Type B pancreatic cell (in vitro differentiated cells): ENCODE data around the gene KANK4. TPM values are rescaled to one million over a fixed set of nuclear protein-coding genes. Genes with fewer than 3 reads are reported as not detected.
A peak's percentile ranks its signal among the peaks of the same experiment; 100 is the strongest.

Source experiments
- DNase-seq: peaks from one replicate; pipeline ENCODE4 v3.0.0; 2021; ENCODE audit warnings: mixed read lengths; ENCODE audit not compliant: unreplicated experiment; ENCODE audit errors: extremely low spot score
- H3K27ac Mint-ChIP-seq: 2 replicates; pipeline ENCODE4 v1.8.0; 2021; ENCODE audit warnings: mild to moderate bottlenecking, mixed read lengths
- H3K27me3 Mint-ChIP-seq: 2 replicates; pipeline ENCODE4 v1.8.0; 2021; ENCODE audit warnings: mixed read lengths
- H3K36me3 Mint-ChIP-seq: 2 replicates; pipeline ENCODE4 v1.8.0; 2021; ENCODE audit warnings: mixed read lengths
- H3K4me1 Mint-ChIP-seq: one replicate; pipeline ENCODE4 v1.8.0; 2021; ENCODE audit warnings: mixed read lengths; ENCODE audit not compliant: unreplicated experiment
- H3K4me3 Mint-ChIP-seq: 2 replicates; pipeline ENCODE4 v1.8.0; 2021; ENCODE audit warnings: mild to moderate bottlenecking, mixed read lengths
- H3K9me3 Mint-ChIP-seq: 2 replicates; pipeline ENCODE4 v1.8.0; 2021; ENCODE audit warnings: mixed read lengths
- CTCF ChIP-seq: fragments of 200-600 bp; sonication (generic); conservative IDR thresholded peaks from 2 replicates; pipeline ENCODE4 v1.5.0; 2021; ENCODE audit warnings: antibody characterized with exemption, mild to moderate bottlenecking
- total RNA-seq: library from RNA; stranded (reverse); gene quantifications from 2 replicates; pipeline ENCODE4 v1.2.1, GENCODE V29; 2021; ENCODE audit warnings: low replicate concordance

KANK4 gene
- total RNA-seq, 1 donor from 2014 or later = 11.3 TPM

DNA sequence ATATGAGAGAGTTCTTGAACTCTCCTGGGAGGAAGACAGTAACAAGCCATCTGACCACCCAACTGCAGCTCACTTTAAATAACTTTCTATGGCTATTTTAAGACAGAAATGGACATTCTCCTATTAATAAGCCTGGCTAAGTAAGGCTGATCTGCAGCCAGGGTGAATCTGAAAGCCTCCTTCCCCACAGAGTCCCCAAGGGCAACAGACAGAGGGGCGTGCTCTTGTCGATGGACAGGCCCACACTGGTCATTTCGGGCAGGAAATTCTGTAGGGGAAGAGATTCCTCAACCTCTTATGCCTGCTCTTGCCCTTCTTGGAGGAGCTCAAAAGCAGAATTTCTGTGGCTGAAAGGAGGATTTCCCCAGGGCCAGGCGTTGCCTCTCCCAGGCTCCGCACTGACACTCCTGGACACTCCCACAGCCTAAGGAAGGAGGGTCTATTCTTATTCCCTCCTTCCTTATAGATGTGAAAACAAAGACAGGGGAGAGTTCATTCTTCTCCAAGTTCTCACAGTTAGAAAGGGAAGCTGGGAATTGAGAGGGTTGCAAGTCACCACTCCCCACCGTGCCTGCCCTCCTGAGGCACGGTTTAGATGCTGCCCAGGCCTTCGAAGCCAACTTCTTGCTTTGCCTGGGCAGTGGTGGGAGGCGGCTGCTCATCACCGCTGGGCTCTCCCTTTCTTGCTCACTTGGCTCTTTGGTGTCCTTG lies 17.9 kb upstream of the KANK4 start:
- no peak for DNase-seq
- peaks cover 7% of the 10 kb centered on the region for H3K9me3 Mint-ChIP-seq
- no peak overlapping the region for H3K4me3 Mint-ChIP-seq
- no peaks in the 10 kb centered on the region for H3K36me3 Mint-ChIP-seq
- peaks cover 32% of the 10 kb centered on the region for H3K4me1 Mint-ChIP-seq
- H3K27ac Mint-ChIP-seq = peak overlapping the region; percentile 88
- TF ChIP-seq CTCF = no peak
- peaks cover 6% of the 10 kb centered on the region for H3K27me3 Mint-ChIP-seq

GRCh38 chr1:62336638-62336994 lies 17.4 kb upstream of the KANK4 start:
- H3K27ac Mint-ChIP-seq = no peak overlapping the region
- TF ChIP-seq CTCF = no peak
- no peak for DNase-seq
- peaks cover 28% of the 10 kb centered on the region for H3K4me1 Mint-ChIP-seq
- no peak overlapping the region for H3K4me3 Mint-ChIP-seq
- H3K27me3 Mint-ChIP-seq = peaks cover 6% of the 10 kb centered on the region
- peaks cover 11% of the 10 kb centered on the region for H3K9me3 Mint-ChIP-seq
- no peaks in the 10 kb centered on the region for H3K36me3 Mint-ChIP-seq

GRCh38 chr1:62335656-62336055 lies 16.4 kb upstream of the KANK4 start:
- Mint-ChIP-seq H3K9me3 (peaks cover 11% of the 10 kb centered on the region), H3K4me1 (peaks cover 22% of the 10 kb centered on the region), H3K27me3 (peaks cover under 1% of the 10 kb centered on the region), H3K4me3 (no peak overlapping the region), H3K27ac (no peak overlapping the region), H3K36me3 (no peaks in the 10 kb centered on the region)
- DNase-seq = no peak
- peak; percentile 39 for TF ChIP-seq CTCF

DNA sequence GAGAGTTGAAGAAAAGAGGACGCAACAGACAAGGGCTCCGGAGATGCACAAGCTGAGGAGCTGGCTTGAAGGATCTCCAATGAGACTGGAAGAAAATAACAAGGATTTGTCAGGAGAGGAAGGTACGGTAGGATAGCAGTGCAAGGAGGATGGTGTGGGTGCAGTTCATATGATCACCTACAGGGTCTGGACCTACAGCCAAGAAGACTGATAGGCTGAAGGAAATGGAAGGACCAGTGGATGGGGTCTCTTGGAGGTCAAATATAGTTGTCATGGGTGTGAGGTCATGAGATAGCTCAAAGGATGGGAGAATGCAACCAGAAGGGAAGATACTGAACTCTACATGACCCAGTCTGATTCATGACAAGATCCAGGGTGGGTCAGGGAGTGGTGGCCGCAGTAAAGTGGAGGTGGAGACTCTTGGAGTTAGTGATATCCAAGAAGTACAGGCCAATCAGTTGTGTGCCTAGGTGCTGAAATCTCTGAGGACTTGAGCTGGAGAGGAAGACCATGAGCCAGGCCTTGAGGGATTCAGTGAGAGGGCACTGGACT lies 15.3 kb upstream of the KANK4 start:
- no peak overlapping the region for H3K27ac Mint-ChIP-seq
- no peak overlapping the region for H3K4me3 Mint-ChIP-seq
- H3K9me3 Mint-ChIP-seq = peaks cover 11% of the 10 kb centered on the region
- H3K36me3 Mint-ChIP-seq = no peaks in the 10 kb centered on the region
- no peak for DNase-seq
- H3K27me3 Mint-ChIP-seq = peaks cover 6% of the 10 kb centered on the region
- TF ChIP-seq CTCF = peak; percentile 50
- peaks cover 22% of the 10 kb centered on the region for H3K4me1 Mint-ChIP-seq

DNA sequence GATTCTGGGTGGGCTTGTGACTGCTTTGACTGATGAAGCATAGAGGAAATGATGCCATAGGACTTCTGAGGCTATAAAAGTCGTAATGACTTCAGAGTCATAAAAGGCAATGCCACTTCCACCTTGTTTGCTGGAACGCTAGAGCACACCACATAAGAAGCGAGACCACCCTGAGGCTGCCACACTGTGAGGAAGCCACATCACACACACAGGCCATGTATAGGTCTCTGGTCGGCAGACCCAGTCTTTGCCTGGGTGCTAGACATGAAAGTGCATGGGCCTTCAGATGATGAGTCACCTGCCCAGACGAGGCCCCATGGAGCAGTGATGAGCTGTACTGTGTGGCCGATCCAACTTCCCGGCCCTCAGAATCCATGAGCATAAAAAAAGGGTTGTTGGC lies 14.2 kb upstream of the KANK4 start:
- no peak for TF ChIP-seq CTCF
- H3K27me3 Mint-ChIP-seq = peaks cover 10% of the 10 kb centered on the region
- H3K4me3 Mint-ChIP-seq = no peak overlapping the region
- peaks cover 17% of the 10 kb centered on the region for H3K4me1 Mint-ChIP-seq
- DNase-seq = no peak
- no peak overlapping the region for H3K27ac Mint-ChIP-seq
- H3K9me3 Mint-ChIP-seq = peaks cover 11% of the 10 kb centered on the region
- H3K36me3 Mint-ChIP-seq = no peaks in the 10 kb centered on the region
